ENCODE data around the gene CACNG5. TPM values are rescaled to one million over a fixed set of nuclear protein-coding genes. Genes with fewer than 3 reads are reported as not detected.

The CACNG5 gene
- total RNA-seq, 1 donor from 2014 or later = not detected

GRCh38 chr17:66923886-66924285 is 89.0 kb downstream of the CACNG5 start:
- no peak for DNase-seq (ENCODE audit: low read depth, low spot score)
- peaks cover 11% of the 10 kb centered on the region for H3K27me3 Mint-ChIP-seq (ENCODE audit: low read depth)
- H3K9me3 Mint-ChIP-seq = peaks cover 6% of the 10 kb centered on the region
- H3K36me3 Mint-ChIP-seq (ENCODE audit: low read depth) = no peaks in the 10 kb centered on the region
- H3K27ac Mint-ChIP-seq (ENCODE audit: unreplicated experiment) = no peak overlapping the region
- peaks cover 14% of the 10 kb centered on the region for H3K4me1 Mint-ChIP-seq
- no peak overlapping the region for H3K4me3 Mint-ChIP-seq
- no peak for TF ChIP-seq CTCF (conservative IDR thresholded peaks at IDR 0.05)

- DNase-seq (ENCODE audit: low read depth, low spot score) = no peak
- Mint-ChIP-seq H3K4me1 (peaks cover 19% of the 10 kb centered on the region), H3K27me3 (ENCODE audit: low read depth) (peaks cover 13% of the 10 kb centered on the region), H3K9me3 (peaks cover 6% of the 10 kb centered on the region), H3K4me3 (no peak overlapping the region), H3K27ac (ENCODE audit: unreplicated experiment) (peak overlapping the region; percentile 47), H3K36me3 (ENCODE audit: low read depth) (no peaks in the 10 kb centered on the region)
- TF ChIP-seq CTCF (conservative IDR thresholded peaks at IDR 0.05) = no peak
These were observed 91.0 kb downstream of the CACNG5 start for GRCh38 chr17:66925811-66926500.

GRCh38 chr17:66928949-66929348 is 94.0 kb downstream of the CACNG5 start:
- TF ChIP-seq CTCF (conservative IDR thresholded peaks at IDR 0.05) = no peak
- peaks cover 13% of the 10 kb centered on the region for H3K27me3 Mint-ChIP-seq (ENCODE audit: low read depth)
- no peaks in the 10 kb centered on the region for H3K9me3 Mint-ChIP-seq
- H3K4me1 Mint-ChIP-seq = peaks cover 15% of the 10 kb centered on the region
- H3K27ac Mint-ChIP-seq (ENCODE audit: unreplicated experiment) = no peak overlapping the region
- H3K36me3 Mint-ChIP-seq (ENCODE audit: low read depth) = no peaks in the 10 kb centered on the region
- no peak overlapping the region for H3K4me3 Mint-ChIP-seq
- no peak for DNase-seq (ENCODE audit: low read depth, low spot score)

- no peak for TF ChIP-seq CTCF (conservative IDR thresholded peaks at IDR 0.05)
- no peak overlapping the region for H3K4me3 Mint-ChIP-seq
- no peaks in the 10 kb centered on the region for H3K36me3 Mint-ChIP-seq (ENCODE audit: low read depth)
- H3K9me3 Mint-ChIP-seq = peaks cover under 1% of the 10 kb centered on the region
- no peak overlapping the region for H3K27ac Mint-ChIP-seq (ENCODE audit: unreplicated experiment)
- H3K27me3 Mint-ChIP-seq (ENCODE audit: low read depth) = peaks cover 13% of the 10 kb centered on the region
- peaks cover 11% of the 10 kb centered on the region for H3K4me1 Mint-ChIP-seq
- no peak for DNase-seq (ENCODE audit: low read depth, low spot score)
These were observed 94.7 kb downstream of the CACNG5 start for GRCh38 chr17:66929591-66929990.

- Mint-ChIP-seq H3K27ac (ENCODE audit: unreplicated experiment) (no peak overlapping the region), H3K27me3 (ENCODE audit: low read depth) (peaks cover 12% of the 10 kb centered on the region), H3K4me1 (peaks cover 8% of the 10 kb centered on the region), H3K36me3 (ENCODE audit: low read depth) (no peaks in the 10 kb centered on the region), H3K9me3 (peaks cover 5% of the 10 kb centered on the region), H3K4me3 (no peak overlapping the region)
- no peak for TF ChIP-seq CTCF (conservative IDR thresholded peaks at IDR 0.05)
- no peak for DNase-seq (ENCODE audit: low read depth, low spot score)
These were observed 96.0 kb downstream of the CACNG5 start for GRCh38 chr17:66930933-66931332.

All from neural crest cell (in vitro differentiated cells).